DMS 273 (cell line): Measurements from ENCODE around the gene IFNGR2.
"Not testable (repeated sequence)": the region's sequence is repeated elsewhere in the genome, so short reads cannot be mapped to it uniquely, and the experiment has no call there.

Source experiments
- DNase-seq: peaks from one replicate; lab custom pipeline; 2025; ENCODE audit not compliant: unreplicated experiment; lab: John Stamatoyannopoulos, UW

The IFNGR2 gene, protein sequence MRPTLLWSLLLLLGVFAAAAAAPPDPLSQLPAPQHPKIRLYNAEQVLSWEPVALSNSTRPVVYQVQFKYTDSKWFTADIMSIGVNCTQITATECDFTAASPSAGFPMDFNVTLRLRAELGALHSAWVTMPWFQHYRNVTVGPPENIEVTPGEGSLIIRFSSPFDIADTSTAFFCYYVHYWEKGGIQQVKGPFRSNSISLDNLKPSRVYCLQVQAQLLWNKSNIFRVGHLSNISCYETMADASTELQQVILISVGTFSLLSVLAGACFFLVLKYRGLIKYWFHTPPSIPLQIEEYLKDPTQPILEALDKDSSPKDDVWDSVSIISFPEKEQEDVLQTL

GRCh38 chr21:33403128-33403785 lies at the start of gene IFNGR2:
TSS of gene IFNGR2 (plus strand) at chr21:33403413. CDS start at chr21:33403544, 131 bp downstream.
- DNase-seq = peak; percentile 70

DNA sequence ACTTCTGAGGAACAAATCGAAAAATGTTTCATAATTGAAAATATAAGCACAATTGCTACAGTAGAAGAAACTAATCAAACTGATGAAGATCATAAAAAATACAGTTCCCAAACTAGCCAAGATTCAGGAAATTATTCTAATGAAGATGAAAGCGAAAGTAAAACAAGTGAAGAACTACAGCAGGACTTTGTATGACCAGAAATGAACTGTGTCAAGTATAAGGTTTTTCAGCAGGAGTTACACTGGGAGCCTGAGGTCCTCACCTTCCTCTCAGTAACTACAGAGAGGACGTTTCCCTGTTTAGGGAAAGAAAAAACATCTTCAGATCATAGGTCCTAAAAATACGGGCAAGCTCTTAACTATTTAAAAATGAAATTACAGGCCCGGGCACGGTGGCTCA lies 47.9 kb upstream of the IFNGR2 start:
- DNase-seq = no peak

DNA sequence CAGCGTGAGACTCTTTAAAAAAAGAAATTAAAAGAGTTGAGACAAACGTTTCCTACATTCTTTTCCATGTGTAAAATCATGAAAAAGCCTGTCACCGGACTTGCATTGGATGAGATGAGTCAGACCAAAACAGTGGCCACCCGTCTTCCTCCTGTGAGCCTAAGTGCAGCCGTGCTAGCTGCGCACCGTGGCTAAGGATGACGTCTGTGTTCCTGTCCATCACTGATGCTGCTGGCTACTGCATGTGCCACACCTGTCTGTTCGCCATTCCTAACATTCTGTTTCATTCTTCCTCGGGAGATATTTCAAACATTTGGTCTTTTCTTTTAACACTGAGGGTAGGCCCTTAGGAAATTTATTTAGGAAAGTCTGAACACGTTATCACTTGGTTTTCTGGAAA lies 47.2 kb upstream of the IFNGR2 start:
- no peak for DNase-seq

DNA sequence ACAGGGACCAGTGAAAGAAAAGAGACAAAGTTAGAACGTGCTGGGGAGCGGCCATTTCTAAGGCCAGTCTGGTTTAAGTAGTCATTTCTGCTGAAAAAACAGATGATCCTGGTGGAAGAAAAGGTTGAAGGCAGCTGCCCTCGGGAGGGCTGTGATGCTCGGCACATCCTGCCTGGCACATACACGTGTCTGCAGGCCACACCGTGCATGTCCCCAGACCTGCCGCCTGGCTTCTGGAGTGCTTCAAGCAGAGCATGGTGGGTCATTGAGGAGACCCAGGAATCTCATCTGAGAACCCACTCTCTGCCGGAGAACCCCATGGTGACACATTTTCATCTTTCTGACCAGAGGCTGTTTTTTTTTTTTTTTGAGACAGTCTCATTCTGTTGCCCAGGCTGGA lies 46.0 kb upstream of the IFNGR2 start:
- no peak for DNase-seq

DNA sequence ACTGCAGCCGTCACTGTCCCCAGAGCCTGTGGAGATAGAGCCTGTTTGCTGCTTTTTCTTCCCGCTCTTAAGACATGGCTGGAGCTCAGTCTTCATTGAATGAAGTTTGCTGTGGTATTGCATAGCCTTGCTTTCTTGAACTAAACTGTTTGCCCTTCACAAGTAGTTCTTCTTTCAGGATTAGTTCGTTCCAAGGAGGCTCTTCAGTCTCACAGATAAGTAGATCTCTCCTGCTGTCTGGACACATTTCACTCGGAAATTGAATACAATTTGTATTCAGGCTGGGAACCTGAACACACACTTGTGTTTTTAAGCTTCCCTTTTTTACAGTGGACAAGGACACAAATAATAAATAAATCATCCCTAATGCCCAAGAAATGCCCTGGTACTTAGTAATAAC lies 43.8 kb upstream of the IFNGR2 start:
- DNase-seq = no peak

DNA sequence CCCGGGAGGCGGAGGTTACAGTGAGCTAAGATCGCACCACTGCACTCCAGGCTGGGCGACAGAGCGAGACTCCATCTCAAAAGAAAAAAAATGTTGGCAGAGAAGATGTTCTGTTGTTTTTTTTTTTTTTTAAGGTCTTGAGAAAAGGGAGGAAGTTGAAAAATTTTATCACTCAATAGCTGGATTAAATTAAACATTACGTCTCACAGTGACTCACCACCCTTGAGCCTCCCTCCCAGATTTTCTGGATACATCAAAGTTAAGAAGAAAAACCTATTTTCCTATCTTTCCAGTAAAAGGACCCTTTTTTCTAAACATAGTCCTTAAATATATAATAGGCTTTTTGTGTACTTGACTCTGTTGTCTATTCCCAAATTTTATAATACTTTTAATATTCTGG lies 42.9 kb upstream of the IFNGR2 start:
- no peak for DNase-seq

GRCh38 chr21:33360881-33361602 lies 42.2 kb upstream of the IFNGR2 start:
- DNase-seq = peak; percentile 82

DNA sequence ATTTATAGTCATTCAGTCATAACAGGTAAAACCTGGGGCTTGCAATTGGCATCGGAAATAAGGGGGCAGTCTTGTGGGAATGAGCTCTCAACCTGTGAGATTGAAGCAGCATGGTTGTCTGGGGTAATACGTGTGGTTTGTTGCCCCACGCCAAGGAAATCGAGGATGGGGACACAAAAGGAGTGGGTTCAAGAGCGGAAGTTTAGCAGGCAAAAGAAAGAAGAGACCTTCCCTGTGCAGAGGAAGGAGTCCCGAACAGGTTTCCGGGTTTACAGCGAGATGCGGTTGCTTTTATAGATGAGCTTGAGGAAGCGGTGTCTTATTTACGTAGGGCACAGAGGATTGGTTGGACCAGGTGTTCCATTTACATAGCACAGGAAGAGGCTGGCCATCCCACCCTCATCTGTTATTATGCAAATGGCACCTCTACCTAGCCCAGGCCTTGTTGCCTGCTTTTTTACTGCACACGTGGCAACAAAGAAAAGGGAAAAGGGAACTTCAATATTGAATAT lies 41.1 kb upstream of the IFNGR2 start:
- DNase-seq = peak; percentile 40

DNA sequence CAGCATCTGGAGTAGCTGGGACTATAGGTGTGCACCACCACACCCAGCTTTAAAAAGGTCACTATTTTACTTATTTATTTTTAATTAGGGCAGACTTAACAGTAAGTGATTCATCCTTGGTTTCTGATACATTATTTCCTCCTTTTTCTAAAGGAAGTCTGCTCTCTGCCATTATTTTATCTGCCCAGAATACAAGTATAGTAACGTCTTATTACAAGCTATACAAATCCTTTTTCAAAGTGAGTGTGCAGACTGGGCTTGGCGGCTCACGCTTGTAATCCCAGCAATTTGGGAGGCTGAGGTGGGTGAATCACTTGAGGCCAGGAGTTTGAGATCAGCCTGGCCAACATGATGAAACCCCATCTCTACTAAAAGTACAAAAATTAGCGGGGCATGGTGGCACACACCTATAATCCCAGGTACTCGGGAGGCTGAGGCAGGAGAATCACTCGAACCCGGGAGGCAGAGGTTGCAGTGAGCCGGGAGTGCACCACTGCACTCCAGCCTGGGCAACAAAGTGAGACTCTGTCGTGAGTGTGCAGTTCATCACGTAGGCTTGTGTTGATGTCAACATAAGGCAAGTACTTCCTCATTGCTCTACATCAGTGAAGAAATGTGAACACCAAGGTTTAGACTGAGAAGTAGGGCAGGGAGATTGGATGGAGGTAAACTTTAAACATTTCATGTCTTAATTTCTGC lies 39.2 kb upstream of the IFNGR2 start:
- not testable (repeated sequence) for DNase-seq

GRCh38 chr21:33364830-33365229 lies 38.4 kb upstream of the IFNGR2 start:
- DNase-seq = no peak

- peak; percentile 23 for DNase-seq
Measured at GRCh38 chr21:33367309-33367973, 35.8 kb upstream of the IFNGR2 start.

- no peak for DNase-seq
Measured at GRCh38 chr21:33368124-33368523, 35.1 kb upstream of the IFNGR2 start.

DNA sequence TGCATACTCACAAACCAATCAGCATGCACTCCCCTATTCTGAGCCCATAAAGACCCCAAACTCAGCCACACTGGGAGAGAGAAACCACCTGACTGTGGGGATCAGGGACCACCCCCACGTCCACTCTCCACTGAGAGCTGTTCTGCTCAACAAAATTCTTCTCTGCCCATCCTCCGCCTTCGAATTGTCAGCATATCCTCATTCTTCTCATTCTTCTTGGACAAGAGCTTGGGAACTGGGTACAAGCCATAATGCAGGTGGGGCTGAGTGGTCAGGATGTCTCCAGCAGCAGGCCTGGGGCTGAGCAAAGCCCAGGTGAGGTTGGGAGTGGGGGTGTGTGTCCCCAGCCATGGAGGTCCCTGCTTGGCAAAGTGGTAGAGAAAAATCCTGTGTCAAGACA lies 34.6 kb upstream of the IFNGR2 start:
- no peak for DNase-seq

DNA sequence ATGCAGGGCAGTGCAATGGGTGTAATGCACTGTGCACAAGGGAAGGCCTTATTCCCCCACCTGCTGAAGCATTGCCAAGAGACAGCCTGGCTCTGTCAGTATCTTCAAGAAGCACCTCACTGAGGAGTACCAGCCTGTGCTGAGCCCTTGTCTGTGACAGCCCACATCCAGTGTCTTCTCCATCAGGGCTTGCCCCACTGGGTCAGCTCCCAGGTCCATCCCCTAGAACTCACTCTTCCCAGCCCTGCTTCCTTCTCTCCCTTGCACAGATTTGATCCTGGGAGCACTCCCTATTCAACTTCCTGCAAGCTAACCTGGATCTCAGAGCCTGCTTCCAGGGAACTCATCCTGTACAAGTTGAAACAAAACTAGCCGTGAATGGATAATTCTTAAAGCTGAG lies 33.6 kb upstream of the IFNGR2 start:
- DNase-seq = no peak

- no peak for DNase-seq
Measured at GRCh38 chr21:33370305-33370704, 32.9 kb upstream of the IFNGR2 start.

DNA sequence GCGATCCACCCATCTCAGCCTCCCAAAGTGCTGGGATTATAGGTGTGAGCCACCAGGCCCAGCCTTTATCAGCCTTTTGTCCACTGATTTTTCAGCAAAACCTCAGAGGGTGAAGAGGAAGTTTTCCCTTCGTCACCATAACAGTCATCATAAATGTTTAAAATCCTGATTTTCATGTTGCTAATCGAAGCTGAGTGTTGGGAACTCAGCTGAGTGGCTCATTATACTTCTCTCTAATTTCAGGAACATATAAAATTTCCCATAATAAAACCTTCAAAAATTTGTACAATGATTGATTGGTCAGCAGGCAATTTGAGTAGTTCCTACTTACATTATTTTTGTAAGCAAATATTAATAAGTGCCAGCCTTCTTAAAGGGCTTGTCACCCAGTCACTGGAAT lies 31.8 kb upstream of the IFNGR2 start:
- no peak for DNase-seq

DNA sequence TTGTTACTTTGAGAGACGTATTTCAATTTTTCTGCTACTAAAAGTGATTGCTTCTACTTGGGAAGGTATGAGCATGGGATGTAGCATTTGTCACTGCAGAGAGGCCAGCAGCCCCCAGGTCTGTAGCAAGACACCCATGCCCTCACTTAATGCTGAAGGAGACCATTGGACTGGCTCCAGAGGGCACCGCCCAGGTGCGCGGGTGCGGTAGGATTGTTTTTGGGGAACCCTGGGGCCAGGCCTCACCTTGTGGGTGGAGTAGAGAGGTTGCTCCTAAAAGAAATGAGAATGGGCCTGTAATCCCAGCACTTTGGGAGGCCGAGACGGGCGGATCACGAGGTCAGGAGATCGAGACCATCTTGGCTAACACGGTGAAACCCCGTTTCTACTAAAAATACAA lies 30.6 kb upstream of the IFNGR2 start:
- DNase-seq = no peak

GRCh38 chr21:33373451-33373850 lies 29.8 kb upstream of the IFNGR2 start:
- no peak for DNase-seq

- DNase-seq = no peak
Measured at GRCh38 chr21:33374080-33374449, 29.1 kb upstream of the IFNGR2 start.

GRCh38 chr21:33374450-33375096 lies 28.6 kb upstream of the IFNGR2 start:
- DNase-seq = peak; percentile 70
